GM12874 (cell line): ENCODE measurements around the gene EOLA2.

ENCODE experiments used
- CTCF ChIP-seq: IDR thresholded peaks from 2 replicates; pipeline ENCODE4 v1.5.1; 2011; ENCODE audit warnings: low read depth, mild to moderate bottlenecking, control low read depth, low read length, moderate library complexity; ENCODE audit not compliant: insufficient read depth

EOLA2 gene

GRCh38 chrX:149908308-149908707 lies 30.0 kb downstream of the EOLA2 start:
- no peak for TF ChIP-seq CTCF

GRCh38 chrX:149903889-149904748 lies 34.2 kb downstream of the EOLA2 start:
- TF ChIP-seq CTCF: no peak

GRCh38 chrX:149898554-149898953 lies 39.7 kb downstream of the EOLA2 start:
- TF ChIP-seq CTCF: no peak
